ENCODE results near the gene WNT16. TPM values are rescaled to one million over a fixed set of nuclear protein-coding genes. Genes with fewer than 3 reads are reported as not detected.

The WNT16 gene
- total RNA-seq, 1 experiment from 2014 or later: not detected

GRCh38 chr7:121329191-121330052 lies 622 bp downstream of the WNT16 start:
- Histone ChIP-seq H3K4me2 (ENCODE audit: low read length) (no peak overlapping the region), H3K79me2 (ENCODE audit: low read length) (no peaks in the 10 kb centered on the region), H3K27me3 (ENCODE audit: low read length) (peaks cover 49% of the 10 kb centered on the region), H3F3A (ENCODE audit: low read length, unreplicated experiment) (no peaks in the 10 kb centered on the region), H3K9ac (ENCODE audit: low read length) (no peak overlapping the region), H3K4me1 (ENCODE audit: insufficient read depth, low read length) (no peaks in the 10 kb centered on the region), H3K36me3 (ENCODE audit: low read depth, low read length) (no peaks in the 10 kb centered on the region), H4K20me1 (ENCODE audit: low read length) (no peaks in the 10 kb centered on the region), H3K9me3 (ENCODE audit: low read length) (no peaks in the 10 kb centered on the region), H3K27ac (ENCODE audit: low read length) (no peak overlapping the region), H3K9me2 (replicated peaks; ENCODE audit: low read length) (no peaks in the 10 kb centered on the region), H2AFZ (ENCODE audit: low read length) (no peak overlapping the region), H3K4me3 (ENCODE audit: low read length) (no peak overlapping the region)
- no peak for DNase-seq
- intact Hi-C loops (cut with micrococcal nuclease): loop anchor here (10.0 kb wide), 3 partner anchors 55 to 665 kb away; partner anchors contain the start of gene CPED1
- ChIA-PET POLR2A (ENCODE audit: unreplicated experiment) (no interaction called here), CTCF (no interaction called here)
- ATAC-seq: no peak
- no peak for TF ChIP-seq EZH2phosphoT487 (IDR thresholded peaks at IDR 0.05; ENCODE audit: borderline replicate concordance, low read length)
- no peak for TF ChIP-seq CTCF (conservative IDR thresholded peaks at IDR 0.05; ENCODE audit: low read depth, low read length)
- no peak for TF ChIP-seq EZH2 (IDR thresholded peaks at IDR 0.05; ENCODE audit: low read length, unreplicated experiment)
- BruUV-seq (replicated peaks): no TSS peak

- Histone ChIP-seq H2AFZ (ENCODE audit: low read length) (no peak overlapping the region), H3K36me3 (ENCODE audit: low read depth, low read length) (no peaks in the 10 kb centered on the region), H3K27ac (ENCODE audit: low read length) (no peak overlapping the region), H3K4me2 (ENCODE audit: low read length) (no peak overlapping the region), H3K4me3 (ENCODE audit: low read length) (no peak overlapping the region), H3K27me3 (ENCODE audit: low read length) (peaks cover 58% of the 10 kb centered on the region), H4K20me1 (ENCODE audit: low read length) (no peaks in the 10 kb centered on the region), H3F3A (ENCODE audit: low read length, unreplicated experiment) (no peaks in the 10 kb centered on the region), H3K9me2 (replicated peaks; ENCODE audit: low read length) (no peaks in the 10 kb centered on the region), H3K4me1 (ENCODE audit: insufficient read depth, low read length) (no peaks in the 10 kb centered on the region), H3K9me3 (ENCODE audit: low read length) (no peaks in the 10 kb centered on the region), H3K9ac (ENCODE audit: low read length) (no peak overlapping the region), H3K79me2 (ENCODE audit: low read length) (no peaks in the 10 kb centered on the region)
- no peak for DNase-seq
- intact Hi-C loops (cut with micrococcal nuclease): loop anchor here (10.0 kb wide), 3 partner anchors 55 to 665 kb away; partner anchors contain the start of gene CPED1
- TF ChIP-seq EZH2 (IDR thresholded peaks at IDR 0.05; ENCODE audit: low read length, unreplicated experiment) (no peak), CTCF (conservative IDR thresholded peaks at IDR 0.05; ENCODE audit: low read depth, low read length) (no peak), EZH2phosphoT487 (IDR thresholded peaks at IDR 0.05; ENCODE audit: borderline replicate concordance, low read length) (no peak)
- ATAC-seq: no peak
- BruUV-seq (replicated peaks): no TSS peak
- CTCF ChIA-PET: no interaction called here
- POLR2A ChIA-PET (ENCODE audit: unreplicated experiment): no interaction called here
Measured at GRCh38 chr7:121330053-121330833, 1.4 kb downstream of the WNT16 start.

Data from PC-3 (cell line).